A204.1 (cell line): ENCODE results near the gene ESPN.
"Not testable (repeated sequence)": the region's sequence is repeated elsewhere in the genome, so short reads cannot be mapped to it uniquely, and the experiment has no call there.

Experiments used
- FAIRE-seq: peaks from 2 replicates; lab custom pipeline; 2012; peaks lifted over from hg19 to GRCh38; lab: Jason Lieb, UNC

The ESPN gene

DNA sequence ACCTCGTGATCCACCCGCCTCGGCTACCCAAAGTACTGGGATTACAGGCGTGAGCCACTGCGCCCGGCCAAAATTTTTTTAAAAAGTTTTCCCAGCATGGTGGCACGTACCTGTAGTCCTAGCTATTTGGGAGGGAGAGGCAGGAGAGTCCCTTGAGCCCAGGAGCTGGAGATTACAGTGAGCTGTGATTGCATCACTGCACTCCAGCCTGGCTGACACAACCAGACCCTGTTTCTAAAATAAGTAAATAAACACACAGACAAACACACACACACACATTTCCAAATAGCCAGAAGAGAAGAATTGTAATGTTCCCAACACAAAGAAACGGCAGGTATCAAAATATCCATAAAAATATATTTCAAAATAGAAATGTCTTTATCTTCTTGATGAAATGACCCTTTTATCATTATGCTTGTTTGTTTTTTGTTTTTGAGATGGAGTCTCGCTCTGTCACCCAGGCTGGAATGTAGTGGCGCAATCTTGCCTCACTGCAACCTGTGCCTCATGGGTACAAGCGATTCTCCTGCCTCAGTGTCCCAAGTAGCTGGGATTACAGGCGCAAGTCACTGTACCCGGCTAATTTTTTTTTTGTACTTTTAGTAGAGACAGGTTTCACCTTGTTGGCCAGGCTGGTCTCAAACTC, 14.2 kb upstream of the ESPN start:
- FAIRE-seq: no peak

- FAIRE-seq: no peak
These were observed 11.7 kb upstream of the ESPN start for GRCh38 chr1:6412896-6413295.

DNA sequence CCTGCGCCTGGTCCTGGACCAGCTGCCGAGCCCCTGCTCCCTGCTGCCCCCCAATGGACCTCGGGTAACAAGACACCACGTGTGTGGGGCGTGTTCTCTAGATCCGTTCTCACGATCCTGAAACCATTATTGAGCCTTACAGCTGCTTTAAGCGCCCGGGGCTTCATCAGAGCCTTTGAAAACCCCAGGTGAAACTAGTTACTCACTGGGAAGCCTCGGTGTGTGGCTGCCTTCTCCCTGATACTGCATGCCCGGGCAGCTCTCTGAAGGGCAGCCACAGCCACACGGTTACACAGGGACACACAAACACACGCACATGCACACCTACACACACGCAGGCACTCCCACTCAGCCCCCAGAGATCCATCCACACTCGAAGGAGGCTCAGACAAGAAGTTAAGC, 10.1 kb upstream of the ESPN start:
- no peak for FAIRE-seq

DNA sequence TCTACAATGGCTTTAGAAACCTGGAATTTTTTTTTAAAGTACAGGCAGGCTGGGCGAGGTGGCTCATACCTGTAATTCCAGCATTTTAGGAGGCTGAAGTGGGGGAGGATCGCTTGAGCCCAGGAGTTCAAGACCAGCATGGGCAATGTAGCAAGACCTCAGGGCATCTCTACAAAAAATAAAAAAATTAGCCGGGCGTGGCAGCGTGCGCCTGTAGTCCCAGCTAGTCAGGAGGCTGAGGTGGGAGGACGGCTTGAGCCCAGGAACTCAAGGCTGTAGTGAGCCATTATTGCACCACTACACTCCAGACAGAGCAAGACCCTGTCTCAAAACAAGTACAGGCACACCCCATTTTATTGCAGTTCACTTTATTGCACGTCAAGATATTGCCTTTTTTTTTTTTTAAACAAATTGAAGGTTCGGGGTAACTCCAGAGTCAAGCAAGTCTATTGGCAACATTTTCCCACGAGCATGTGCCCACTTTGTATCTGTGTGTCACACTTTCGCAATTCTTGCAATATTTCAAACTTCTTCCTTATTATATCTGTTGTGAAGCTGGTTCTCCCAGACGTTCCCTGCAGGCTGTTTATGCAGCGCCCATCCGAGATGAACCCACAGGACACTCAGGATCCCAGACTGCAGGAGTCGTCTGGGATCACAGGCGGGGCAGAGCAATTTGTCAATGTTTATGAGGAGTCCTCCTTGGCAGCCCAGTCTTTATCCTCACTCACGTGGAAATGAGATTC, 9.5 kb upstream of the ESPN start:
- no peak for FAIRE-seq

GRCh38 chr1:6416295-6416656, 8.3 kb upstream of the ESPN start:
- no peak for FAIRE-seq

GRCh38 chr1:6416906-6417305, 7.7 kb upstream of the ESPN start:
- no peak for FAIRE-seq

- FAIRE-seq: no peak
These were observed 6.5 kb upstream of the ESPN start for GRCh38 chr1:6417961-6418667.

DNA sequence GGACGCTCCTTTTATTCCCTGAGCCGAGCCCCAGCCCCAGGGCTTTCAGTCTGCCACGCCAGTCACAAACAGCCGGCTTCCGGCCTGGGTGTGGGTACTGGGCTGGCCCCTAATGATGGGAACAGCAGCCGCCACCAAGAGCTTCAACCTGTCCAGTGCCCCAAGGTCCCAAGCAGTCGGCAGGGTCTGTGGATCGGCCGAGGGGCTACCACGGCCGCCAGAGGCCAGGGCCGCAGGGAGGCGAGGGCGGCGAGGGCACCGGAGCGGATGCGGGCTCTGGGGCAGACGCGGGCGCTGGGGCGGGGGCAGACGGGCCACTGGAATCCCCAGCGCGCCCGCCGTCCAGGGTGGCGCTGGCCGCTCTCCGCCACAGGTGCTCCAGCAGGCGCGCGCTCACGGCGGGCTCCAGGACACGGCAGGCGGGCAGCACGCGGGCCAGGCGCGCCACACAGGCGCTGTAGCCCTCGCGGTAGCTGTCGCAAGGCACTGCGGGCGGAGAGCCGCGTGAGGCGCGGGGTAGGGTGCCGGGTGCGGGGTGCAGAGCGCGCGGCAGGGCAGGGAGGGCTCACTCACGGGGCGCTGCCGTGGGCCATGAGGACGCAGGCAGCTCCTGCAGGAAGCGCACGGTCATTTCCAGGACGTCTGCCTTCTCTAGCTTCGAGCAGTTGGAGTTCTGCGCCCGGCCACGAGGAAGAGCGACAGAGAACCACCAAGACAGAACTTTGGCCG, 5.7 kb upstream of the ESPN start:
- FAIRE-seq: no peak

DNA sequence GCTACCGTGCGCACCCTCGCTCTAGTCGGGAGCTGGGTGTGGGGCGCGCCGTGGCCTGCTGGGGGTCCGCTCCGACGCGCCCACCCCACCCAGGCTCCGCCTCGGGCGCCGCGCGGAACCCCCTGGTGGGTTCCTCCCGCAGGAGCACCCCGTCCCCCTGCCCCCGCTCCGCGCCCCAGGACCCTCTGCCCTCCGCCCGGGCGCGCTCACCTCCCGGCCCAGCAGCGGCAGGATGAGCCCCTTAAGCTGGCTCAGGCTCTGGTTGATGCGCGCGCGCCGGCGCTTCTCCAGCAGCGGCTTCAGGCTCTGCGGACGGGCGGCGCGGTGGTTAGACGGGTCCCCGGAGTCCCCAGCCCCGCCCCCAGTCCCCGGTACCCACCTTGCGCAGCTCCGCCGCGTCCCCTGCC, 5.2 kb upstream of the ESPN start:
- FAIRE-seq: no peak

DNA sequence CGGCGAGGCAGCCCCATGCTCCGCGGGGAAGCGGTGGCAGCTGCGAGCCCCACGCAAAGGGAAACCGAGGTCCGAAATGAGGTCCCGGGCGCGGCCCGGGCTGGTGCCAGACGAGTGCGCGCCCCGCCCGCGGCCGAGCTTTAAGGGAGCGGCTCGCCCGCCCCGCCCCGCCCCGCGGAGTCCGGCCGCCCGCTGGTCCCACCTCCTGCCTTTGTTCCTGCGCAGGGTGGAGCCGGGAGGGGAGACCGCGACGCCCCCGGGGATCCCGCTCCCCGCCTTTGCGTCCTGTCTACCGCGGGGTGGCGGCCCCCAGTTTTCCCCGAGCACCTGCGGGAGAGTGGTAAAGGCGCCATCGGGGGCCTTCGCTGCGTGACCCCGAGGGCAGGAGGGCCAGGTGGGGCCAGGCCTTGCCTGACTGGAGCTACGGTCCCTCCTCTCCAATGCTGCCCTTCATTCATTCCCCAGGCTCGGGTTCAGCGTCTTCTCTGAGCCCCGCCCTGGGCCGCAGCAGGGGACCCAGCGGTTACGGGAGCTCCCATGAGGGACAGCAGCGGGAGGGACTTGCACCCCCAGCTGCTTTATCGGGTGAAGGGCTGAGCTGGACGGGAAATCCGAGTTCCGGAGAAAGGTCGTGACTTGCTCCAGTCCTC, 4.6 kb upstream of the ESPN start, which contains the start of gene HES2:
TSS of gene HES2 (minus strand) at position 116 of the 650 bp plus-strand sequence. CDS start at position 17, 99 bp downstream.
- no peak for FAIRE-seq

DNA sequence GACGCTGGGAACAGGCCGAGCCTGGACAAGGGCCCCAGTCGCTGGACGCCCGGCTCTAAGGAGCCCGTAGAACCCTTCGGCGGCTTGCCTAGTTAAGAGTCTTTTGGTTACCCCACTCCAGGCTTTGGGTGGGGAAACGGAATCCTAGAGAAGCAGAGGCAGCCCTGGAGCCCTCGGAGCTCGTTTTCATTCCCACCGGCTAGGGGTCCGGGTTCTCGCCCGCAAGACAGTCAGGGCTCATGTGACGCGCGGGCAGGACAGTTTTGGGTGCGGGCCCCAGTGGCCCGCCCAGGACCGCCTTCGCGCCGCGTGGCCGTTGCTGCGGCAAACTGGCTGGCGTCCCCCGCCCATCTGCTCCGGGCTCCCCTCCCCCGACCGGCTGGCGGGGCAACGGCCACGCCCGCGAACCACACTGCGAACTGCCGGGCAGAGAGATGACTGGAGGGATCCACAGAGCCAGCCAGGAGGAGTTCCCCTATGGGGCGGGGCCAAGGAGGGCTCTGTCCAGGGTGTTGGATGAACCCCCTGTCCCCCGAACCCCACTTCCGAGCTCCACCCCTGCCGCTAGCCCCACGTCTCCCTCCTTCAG, 4.0 kb upstream of the ESPN start:
- FAIRE-seq: no peak

- no peak for FAIRE-seq
These were observed 3.3 kb upstream of the ESPN start for GRCh38 chr1:6421266-6421665.

- FAIRE-seq: no peak
These were observed 1.1 kb upstream of the ESPN start for GRCh38 chr1:6423321-6423999.

DNA sequence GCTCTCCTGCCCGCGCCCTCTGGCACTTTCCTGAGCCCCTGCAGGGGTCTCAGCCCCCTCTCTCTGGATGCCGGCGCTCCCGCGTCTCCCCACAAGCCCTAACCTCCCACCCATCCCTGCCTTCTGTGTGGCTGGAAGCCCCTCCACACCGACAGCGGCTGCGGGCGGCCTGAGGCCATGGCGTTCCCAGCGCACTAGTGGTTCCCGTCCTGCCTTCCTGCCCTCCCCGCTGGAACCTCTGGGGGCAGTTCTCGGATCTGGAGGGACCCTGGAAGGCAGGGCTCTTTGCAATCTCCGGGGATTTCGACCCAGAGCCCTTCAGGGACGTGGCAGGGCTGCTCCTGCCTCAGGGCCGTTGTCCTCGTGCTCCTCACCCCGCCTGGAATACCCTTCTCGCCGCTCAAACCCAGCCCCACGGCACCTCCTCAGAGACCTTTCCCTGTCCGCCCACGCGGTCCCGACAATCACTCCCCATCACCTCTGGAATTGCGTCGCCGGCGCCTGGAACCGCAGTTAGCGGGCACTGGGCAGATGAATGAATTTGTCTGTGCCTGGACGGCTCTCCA, 493 bp upstream of the ESPN start:
- FAIRE-seq: no peak

- FAIRE-seq: no peak
These were observed 1.1 kb downstream of the ESPN start for GRCh38 chr1:6425658-6426057.

DNA sequence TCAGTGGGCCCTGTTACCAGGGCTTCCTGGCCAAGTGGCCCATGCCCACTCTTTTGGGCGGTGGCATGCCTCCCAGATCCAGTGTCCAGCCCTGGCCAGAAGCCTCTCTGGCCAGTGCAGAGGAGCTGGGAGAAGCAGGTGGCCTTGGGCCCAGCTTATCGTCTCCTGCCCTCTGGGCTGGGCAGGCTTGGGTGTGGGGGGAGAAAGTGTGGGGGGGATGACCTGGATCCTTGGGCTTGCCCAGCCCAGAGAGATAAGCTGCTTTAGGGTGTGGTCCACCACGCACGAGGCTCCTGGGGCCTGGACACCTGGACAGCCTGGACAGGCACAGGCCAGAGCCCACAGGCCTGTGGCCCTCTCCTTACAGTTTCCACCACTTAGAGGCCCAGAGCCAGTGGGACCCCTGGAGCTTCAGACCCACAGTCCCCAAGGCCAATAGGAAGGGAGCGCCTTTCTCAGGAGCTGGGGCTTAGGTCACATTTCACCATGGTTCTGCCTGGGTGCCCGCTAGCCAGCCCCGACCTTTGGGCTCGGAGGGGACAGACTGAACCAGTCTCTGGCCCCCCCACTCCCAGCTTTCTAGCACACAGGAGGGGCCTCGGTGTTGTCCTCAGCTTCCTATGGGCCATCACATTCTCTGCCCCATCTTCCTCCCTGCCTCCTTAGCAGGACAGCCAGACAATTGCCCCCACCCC, 1.8 kb downstream of the ESPN start:
- no peak for FAIRE-seq

GRCh38 chr1:6426972-6427350, 2.4 kb downstream of the ESPN start:
- no peak for FAIRE-seq

- FAIRE-seq: no peak
These were observed 3.1 kb downstream of the ESPN start for GRCh38 chr1:6427441-6428390.

DNA sequence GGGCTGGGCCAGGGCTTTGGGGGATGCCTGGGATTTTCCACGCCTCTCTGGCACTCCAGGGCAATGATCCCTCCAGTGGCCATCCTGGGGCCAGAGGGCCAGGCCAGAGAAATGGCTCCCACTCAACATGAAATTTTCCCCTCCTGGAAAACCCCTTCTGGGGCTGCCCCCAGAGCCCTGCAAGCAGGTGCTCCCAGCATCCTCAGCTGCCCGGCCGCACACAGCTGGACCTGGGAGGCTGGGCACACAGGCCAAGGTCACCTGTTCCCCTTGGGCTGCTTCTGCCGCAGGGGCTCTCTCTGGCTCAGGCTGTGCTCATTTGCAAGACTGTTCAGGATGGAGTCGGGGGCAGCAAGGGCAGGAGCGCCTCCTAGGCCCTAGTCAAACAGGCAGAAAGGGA, 3.9 kb downstream of the ESPN start:
- not testable (repeated sequence) for FAIRE-seq
